ENCODE data around the gene ZNF71.

The ZNF71 gene

GRCh38 chr19:56594783-56595547 lies at the start of gene ZNF71:
ZNF71 (plus strand) TSS chr19:56595302; CDS start chr19:56601559, 6,257 bp downstream.
- peak; percentile 75 for DNase-seq (ENCODE audit: low spot score)

- DNase-seq (ENCODE audit: low spot score): no peak
Measured at GRCh38 chr19:56547535-56547934, 47.6 kb upstream of the ZNF71 start.

GRCh38 chr19:56554272-56554869 lies 40.7 kb upstream of the ZNF71 start:
- DNase-seq (ENCODE audit: low spot score): no peak

- no peak for DNase-seq (ENCODE audit: low spot score)
Measured at GRCh38 chr19:56562766-56563165, 32.3 kb upstream of the ZNF71 start.

GRCh38 chr19:56566904-56567273 lies 28.2 kb upstream of the ZNF71 start:
- peak; percentile 38 for DNase-seq (ENCODE audit: low spot score)

- peak; percentile 95 for DNase-seq (ENCODE audit: low spot score)
Measured at GRCh38 chr19:56567274-56568120, 27.6 kb upstream of the ZNF71 start, which contains the start of gene ZNF470. ZNF470 (plus strand) TSS chr19:56567468; CDS start chr19:56570312, 2,844 bp downstream.

- no peak for DNase-seq (ENCODE audit: low spot score)
Measured at GRCh38 chr19:56572589-56572988, 22.5 kb upstream of the ZNF71 start.

- DNase-seq (ENCODE audit: low spot score): no peak
Measured at GRCh38 chr19:56573914-56574313, 21.2 kb upstream of the ZNF71 start.

GRCh38 chr19:56577719-56578602 lies 17.1 kb upstream of the ZNF71 start:
- no peak for DNase-seq (ENCODE audit: low spot score)

- no peak for DNase-seq (ENCODE audit: low spot score)
Measured at GRCh38 chr19:56594446-56594782, 688 bp upstream of the ZNF71 start.

GRCh38 chr19:56595548-56595899 lies 422 bp downstream of the ZNF71 start:
- no peak for DNase-seq (ENCODE audit: low spot score)

GRCh38 chr19:56596676-56597075 lies 1.6 kb downstream of the ZNF71 start:
- DNase-seq (ENCODE audit: low spot score): no peak

GRCh38 chr19:56597696-56598095 lies 2.6 kb downstream of the ZNF71 start:
- no peak for DNase-seq (ENCODE audit: low spot score)

- DNase-seq (ENCODE audit: low spot score): no peak
Measured at GRCh38 chr19:56601375-56601774, 6.3 kb downstream of the ZNF71 start.

GRCh38 chr19:56603829-56604228 lies 8.7 kb downstream of the ZNF71 start:
- no peak for DNase-seq (ENCODE audit: low spot score)

GRCh38 chr19:56608274-56608964 lies 13.3 kb downstream of the ZNF71 start:
- no peak for DNase-seq (ENCODE audit: low spot score)

GRCh38 chr19:56611288-56611687 lies 16.2 kb downstream of the ZNF71 start:
- no peak for DNase-seq (ENCODE audit: low spot score)

- no peak for DNase-seq (ENCODE audit: low spot score)
Measured at GRCh38 chr19:56612737-56613136, 17.6 kb downstream of the ZNF71 start.

GRCh38 chr19:56613639-56614038 lies 18.5 kb downstream of the ZNF71 start:
- no peak for DNase-seq (ENCODE audit: low spot score)

GRCh38 chr19:56617531-56617930 lies 22.4 kb downstream of the ZNF71 start:
- DNase-seq (ENCODE audit: low spot score): no peak

GRCh38 chr19:56619121-56619520 lies 24.0 kb downstream of the ZNF71 start:
- no peak for DNase-seq (ENCODE audit: low spot score)

Data from SW480 (cell line).